H1 (cell line): ENCODE data around the gene TAS2R19.

Source experiments
- CTCF ChIP-seq, 3 experiments: IDR thresholded peaks; 1 replicate in 2 of 3; 2 replicates in 1 of 3; pipeline versions ENCODE4 v1.5.1 to v1.6.1; 2011; ENCODE audit warnings: low read length in 3 of 3, mild to moderate bottlenecking in 3 of 3, inconsistent platforms in 2 of 3, low read depth in 1 of 3, moderate library complexity in 1 of 3; ENCODE audit not compliant: insufficient read depth in 1 of 3; ENCODE audit errors: control extremely low read depth in 1 of 3
- JUND ChIP-seq: IDR thresholded peaks from 2 replicates; pipeline ENCODE4 v1.6.1; 2011; ENCODE audit warnings: mild to moderate bottlenecking, improper control_type of control experiment, low read length

DNA sequence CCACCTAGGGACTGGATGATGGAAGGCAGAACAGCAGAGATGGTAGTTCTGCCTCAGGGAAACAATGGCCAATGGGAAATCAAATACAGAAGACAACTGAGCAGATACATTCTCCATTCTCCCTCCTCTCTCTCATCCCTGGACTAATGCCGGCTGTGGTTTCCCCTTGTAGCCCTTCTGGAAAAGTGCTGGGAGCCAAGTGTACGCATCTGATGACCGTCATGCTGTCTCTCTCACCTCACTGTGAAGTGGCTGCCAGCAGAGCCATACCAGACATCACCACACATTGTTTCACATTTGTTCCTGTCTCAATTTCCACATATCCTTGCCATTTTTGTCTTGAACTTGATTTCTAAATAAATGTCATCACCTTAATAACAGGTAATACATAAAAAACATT, 36.6 kb upstream of the TAS2R19 start:
- TF ChIP-seq JUND (no peak), CTCF (IDR thresholded peaks at IDR 0.05; ENCODE audit: control extremely low read depth in 1 of 3, insufficient read depth in 1 of 3, low read depth in 1 of 3, low read length in 3 of 3) (no peak)
